ENCODE data around the gene ZKSCAN2.

The ZKSCAN2 gene

DNA sequence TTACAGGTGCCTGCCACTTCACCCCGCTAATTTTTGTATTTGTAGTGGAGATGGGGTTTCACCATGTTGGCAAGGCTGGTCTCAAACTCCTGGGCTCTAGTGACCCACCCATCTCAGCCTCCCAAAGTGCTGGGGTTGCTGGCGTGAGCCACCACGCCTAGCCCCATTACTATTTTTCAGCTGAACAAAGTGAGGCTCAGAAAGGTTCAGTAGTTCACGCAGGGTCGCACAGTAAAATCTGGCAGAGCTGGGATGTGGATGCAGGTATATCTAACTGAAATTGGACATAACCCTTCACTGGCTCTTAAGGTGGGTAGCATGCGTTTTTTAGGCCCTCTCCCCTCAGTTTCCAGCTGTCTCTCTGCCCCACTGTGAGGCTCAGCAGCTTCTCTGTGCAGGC is 33.7 kb downstream of the ZKSCAN2 start:
- DNase-seq = no peak

DNA sequence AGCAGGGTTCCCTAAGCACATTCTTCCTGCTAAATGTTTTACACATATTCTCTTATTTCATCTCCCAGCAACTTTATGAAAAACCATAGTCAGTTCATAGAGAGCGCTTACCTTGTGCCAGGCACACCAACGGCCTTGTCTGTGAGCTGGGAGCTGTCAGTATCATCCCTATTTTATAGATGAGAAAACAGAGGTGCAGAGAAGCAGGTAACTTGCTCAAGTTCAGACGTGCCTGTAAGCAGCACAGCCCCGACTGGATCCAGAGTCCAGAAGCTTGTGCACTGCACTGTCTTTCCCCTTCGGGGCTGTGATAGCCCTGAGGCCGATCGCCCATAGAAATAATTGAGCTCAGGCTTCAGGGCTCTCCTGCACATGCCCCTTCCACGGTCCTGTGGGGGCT is 34.7 kb downstream of the ZKSCAN2 start:
- DNase-seq = no peak

DNA sequence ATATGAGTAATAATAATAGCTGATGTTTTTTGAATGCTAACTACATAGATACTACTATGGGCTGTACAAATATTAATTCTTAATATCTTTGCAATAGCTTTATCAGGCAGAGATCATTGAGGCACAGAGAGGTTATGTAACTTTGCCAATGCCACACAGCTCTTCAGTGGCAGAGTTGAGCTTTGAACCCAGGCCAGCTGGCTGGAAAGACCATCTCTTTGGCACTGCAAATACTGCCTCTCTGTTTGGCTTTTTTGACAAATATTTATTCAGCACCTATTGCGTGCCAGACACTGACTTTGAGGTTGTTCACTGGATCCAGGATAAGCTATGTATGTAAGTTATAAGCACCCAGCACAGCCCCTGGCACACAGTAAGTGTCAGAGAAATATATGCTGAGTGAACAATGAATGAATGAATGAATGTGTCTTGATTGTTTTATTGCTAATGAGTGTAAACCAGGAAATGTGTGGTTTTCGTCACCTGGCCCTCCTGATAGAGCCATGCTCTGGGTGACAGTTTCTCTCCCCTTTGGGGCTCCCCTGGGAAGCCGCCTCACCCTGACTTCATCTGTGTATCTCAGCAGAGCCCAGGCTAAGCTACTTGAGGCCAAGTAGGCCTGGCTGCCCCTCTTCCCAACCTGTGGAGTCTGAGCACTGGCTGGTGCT is 38.4 kb downstream of the ZKSCAN2 start:
- no peak for DNase-seq

- DNase-seq = no peak
Observed at GRCh38 chr16:25217921-25218320, 39.7 kb downstream of the ZKSCAN2 start.

DNA sequence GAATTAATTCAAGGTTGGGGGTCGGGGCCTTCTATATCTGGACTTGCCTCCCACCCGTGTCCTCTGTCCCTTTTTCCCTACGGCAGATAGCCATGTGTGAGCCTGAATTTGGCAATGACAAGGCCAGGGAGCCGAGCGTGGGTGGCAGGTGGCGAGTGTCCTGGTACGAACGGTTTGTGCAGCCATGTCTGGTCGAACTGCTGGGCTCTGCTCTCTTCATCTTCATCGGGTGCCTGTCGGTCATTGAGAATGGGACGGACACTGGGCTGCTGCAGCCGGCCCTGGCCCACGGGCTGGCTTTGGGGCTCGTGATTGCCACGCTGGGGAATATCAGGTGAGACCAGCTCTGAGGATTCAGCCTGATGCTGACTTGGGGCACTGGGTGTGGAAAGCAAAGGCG is 40.5 kb downstream of the ZKSCAN2 start:
- DNase-seq = no peak

- no peak for DNase-seq
Observed at GRCh38 chr16:25213709-25214397, 43.8 kb downstream of the ZKSCAN2 start.

DNA sequence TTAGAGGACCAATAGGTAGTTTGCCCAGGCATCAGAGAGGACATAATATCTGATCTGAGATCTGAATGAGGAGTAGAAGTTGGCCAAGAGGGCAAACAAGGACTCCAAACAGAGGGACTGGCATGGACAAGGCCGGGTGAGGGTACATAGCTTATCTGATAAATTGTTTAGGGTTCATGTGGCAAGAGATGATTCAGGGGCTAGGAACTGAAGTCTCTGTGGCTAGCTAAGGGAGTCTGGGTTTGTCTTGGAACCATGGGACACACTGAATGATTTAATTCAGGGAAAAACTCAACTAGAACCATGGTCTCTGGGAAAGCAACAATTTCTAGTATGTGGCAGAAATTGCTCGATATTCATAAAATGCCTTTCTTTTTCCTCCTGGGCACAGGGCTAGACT is 45.0 kb downstream of the ZKSCAN2 start:
- DNase-seq = no peak

DNA sequence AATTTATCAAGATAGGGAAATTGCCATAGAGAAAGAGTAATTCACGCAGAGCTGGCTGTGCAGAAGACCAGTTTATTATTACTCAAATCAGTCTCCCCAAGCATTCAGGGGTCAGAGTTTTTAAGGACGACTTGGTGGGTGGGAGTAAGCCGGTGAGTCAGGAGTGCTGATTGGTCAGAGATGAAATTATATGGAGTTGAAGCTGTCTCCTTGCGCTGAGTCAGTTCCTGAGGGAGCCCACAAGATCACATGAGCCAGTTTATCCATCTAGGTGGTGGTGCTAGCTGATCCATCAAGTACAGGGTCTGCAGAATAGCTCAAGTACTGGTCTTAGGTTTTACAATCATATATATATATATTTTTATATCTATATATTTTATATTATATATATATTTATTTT is 46.9 kb downstream of the ZKSCAN2 start:
- DNase-seq = peak; percentile 61 to 82 (median 71)

DNA sequence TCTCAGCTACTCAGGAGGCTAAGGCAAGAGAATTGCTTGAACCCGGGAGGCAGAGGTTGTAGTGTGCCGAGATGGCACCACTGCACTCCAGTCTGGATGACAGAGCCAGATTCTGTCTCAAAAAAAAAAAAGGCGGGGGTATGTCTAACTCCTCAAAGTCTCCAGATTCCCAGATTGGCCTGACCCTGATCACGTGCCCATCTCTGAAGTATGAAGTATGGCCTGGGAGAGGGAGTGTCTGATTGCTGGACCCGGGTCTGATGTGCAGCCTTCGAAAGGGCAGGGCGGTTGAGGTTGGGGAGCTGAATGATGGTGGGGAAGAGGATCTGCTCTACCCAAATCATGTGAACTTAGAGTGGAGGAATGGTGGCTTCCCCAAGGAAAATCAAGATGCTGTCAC is 58.2 kb downstream of the ZKSCAN2 start:
- no peak for DNase-seq

GRCh38 chr16:25198021-25198420 is 59.6 kb downstream of the ZKSCAN2 start:
- DNase-seq = no peak

- no peak for DNase-seq
Observed at GRCh38 chr16:25194273-25194878, 63.3 kb downstream of the ZKSCAN2 start.

DNA sequence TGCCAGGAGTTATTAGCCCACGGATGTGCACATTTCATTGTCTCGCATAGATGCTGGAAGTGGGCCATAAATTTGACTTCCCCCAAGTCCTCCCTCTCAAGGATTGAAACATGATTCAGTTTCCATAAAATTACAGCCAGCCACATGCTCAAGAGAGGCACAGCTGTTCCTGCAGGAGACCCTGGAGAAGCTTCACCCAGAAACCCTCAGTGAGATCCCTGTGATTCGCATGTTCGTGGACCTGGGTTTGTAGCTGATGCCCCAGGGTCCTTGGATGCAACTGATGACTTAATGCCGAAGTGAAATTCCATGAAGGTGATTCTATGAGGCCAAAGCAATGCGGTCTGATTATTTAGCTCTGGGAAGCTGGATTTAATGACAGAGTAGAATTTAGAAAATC is 65.5 kb downstream of the ZKSCAN2 start:
- no peak for DNase-seq

- DNase-seq = no peak
Observed at GRCh38 chr16:25189305-25189704, 68.3 kb downstream of the ZKSCAN2 start.

DNA sequence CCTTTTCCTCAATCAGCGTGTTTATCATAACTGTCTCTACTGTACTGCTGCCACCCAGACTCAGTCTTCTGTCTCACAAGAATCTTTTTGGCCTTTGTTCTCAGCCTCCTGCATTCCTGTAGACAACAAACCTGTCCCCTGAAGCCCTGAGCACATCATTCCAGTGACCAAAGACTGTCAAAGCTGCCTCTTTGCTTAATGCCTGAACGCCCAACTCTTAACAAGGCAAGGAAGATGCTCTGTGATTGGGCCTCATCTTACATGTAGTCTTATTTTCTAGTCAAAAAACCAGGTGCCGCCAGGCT is 70.2 kb downstream of the ZKSCAN2 start:
- no peak for DNase-seq
